CD4-positive, alpha-beta T cell (primary cell): ENCODE measurements around the gene PPP1R8. TPM values are rescaled to one million over a fixed set of nuclear protein-coding genes. Genes with fewer than 3 reads are reported as not detected.

Experiments used
- ATAC-seq: fragments of 200-7000 bp; cut with Tn5 transposase; one replicate; pipeline ENCODE4 v1.10.0; 2022; ENCODE audit warnings: mild to moderate bottlenecking; ENCODE audit not compliant: poor library complexity
- CTCF ChIA-PET: fragments of 350-600 bp; sonication (Branson Sonifier 250); formaldehyde crosslinking; loops from one replicate; lab custom pipeline; 2021; ENCODE audit warnings: antibody characterized with exemption, inconsistent platforms; lab: Charles Lee
- POLR2A ChIA-PET: fragments of 350-600 bp; sonication (Branson Sonifier 250); formaldehyde crosslinking; loops from one replicate; lab custom pipeline; 2021; ENCODE audit warnings: antibody characterized with exemption, inconsistent platforms; lab: Charles Lee
- DNase-seq, 14 experiments: peaks; one replicate each; pipeline ENCODE4 v3.0.0-alpha.2; 2013 to 2020; ENCODE audit warnings: mixed read lengths in 2 of 14
- H3K27ac ChIP-seq, 2 donors: one replicate each; pipeline versions ENCODE4 v1.5.1 to v1.7.0; 2013; ENCODE audit warnings: low read length in 2 of 2, low read depth in 1 of 2, mild to moderate bottlenecking in 1 of 2
- H3K27me3 ChIP-seq, 2 experiments: 1 replicate in 1 of 2; 2 replicates in 1 of 2; pipeline versions ENCODE4 v1.6.1 to v1.7.0; 2013; ENCODE audit warnings: low read length in 2 of 2, control low read depth in 1 of 2, mild to moderate bottlenecking in 1 of 2, moderate library complexity in 1 of 2; ENCODE audit not compliant: insufficient read depth in 2 of 2, control insufficient read depth in 1 of 2
- H3K36me3 ChIP-seq: one replicate; pipeline ENCODE4 v1.6.1; 2013; ENCODE audit warnings: low read length, control low read depth; ENCODE audit not compliant: insufficient read depth
- H3K4me1 ChIP-seq: one replicate; pipeline ENCODE4 v1.6.1; 2013; ENCODE audit warnings: low read length, control low read depth; ENCODE audit not compliant: insufficient read depth
- H3K4me3 ChIP-seq: one replicate; pipeline ENCODE4 v1.5.1; 2013; ENCODE audit warnings: mild to moderate bottlenecking, low read length, moderate library complexity
- H3K9me3 ChIP-seq, 2 experiments: 1 replicate in 1 of 2; 2 replicates in 1 of 2; pipeline versions ENCODE4 v1.6.1 to v1.7.0; 2013; ENCODE audit warnings: low read length in 2 of 2, mild to moderate bottlenecking in 2 of 2, control low read depth in 1 of 2, moderate library complexity in 1 of 2; ENCODE audit not compliant: control insufficient read depth in 1 of 2, insufficient read depth in 1 of 2
- H3K27ac Mint-ChIP-seq: one replicate; pipeline ENCODE4 v1.8.0; 2020; ENCODE audit warnings: mixed read lengths
- H3K27me3 Mint-ChIP-seq: one replicate; pipeline ENCODE4 v1.8.0; 2021; ENCODE audit warnings: mixed read lengths
- H3K36me3 Mint-ChIP-seq: one replicate; pipeline ENCODE4 v1.8.0; 2021; ENCODE audit warnings: low read depth, mixed read lengths
- H3K4me1 Mint-ChIP-seq: one replicate; pipeline ENCODE4 v1.8.0; 2021; ENCODE audit warnings: low read depth, mixed read lengths
- H3K4me3 Mint-ChIP-seq: one replicate; pipeline ENCODE4 v1.8.0; 2020; ENCODE audit warnings: mild to moderate bottlenecking, mixed read lengths
- H3K9me3 Mint-ChIP-seq: one replicate; pipeline ENCODE4 v1.8.0; 2020; ENCODE audit warnings: mixed read lengths
- intact Hi-C, 2 experiments: fragments of 100-400 bp; cut with DNase I in 1 of 2; cut with micrococcal nuclease in 1 of 2; formaldehyde crosslinking; loops; one replicate each; pipeline versions ENCODE4 v1.15.1 to v1.9.0; 2023 to 2025; cut with DNase I, micrococcal nuclease
- total RNA-seq, 174 experiments: library from RNA in 2 of 174; stranded (reverse) in 2 of 174; gene quantifications; one replicate each; pipeline ENCODE4 v1.2.3 and lab custom pipeline; 2021 to 2026
- TF ChIP-seq, protein P1 (sequence below): fragments of 200-600 bp; IDR thresholded peaks from one replicate; pipeline ENCODE4 v1.8.0; 2022; ENCODE audit warnings: antibody characterized with exemption, mild to moderate bottlenecking

Gene PPP1R8
- total RNA-seq, 2 experiments from 2014 or later, result 14.8 to 15.7 TPM

DNA sequence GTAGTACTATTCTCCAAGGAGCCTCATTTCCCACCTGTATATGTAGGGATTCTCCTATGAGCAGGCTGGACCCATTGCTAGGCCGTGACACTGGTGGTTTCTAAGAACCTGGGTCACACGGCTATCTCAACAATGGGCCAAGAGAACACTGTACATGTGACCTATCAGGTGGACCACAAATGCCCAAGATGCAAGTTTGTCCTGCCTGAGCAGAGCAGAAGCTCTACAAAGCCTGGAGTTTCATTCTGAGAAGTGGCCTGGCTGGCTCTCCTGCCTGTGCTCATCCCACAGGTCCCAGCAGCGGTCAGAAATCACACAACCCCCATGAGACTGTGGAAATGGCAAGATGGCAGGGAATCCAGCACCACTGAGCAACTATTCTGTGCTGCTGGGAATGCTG lies 58.9 kb downstream of the PPP1R8 start:
- no peaks in the 10 kb centered on the region for H3K27me3 ChIP-seq
- TF ChIP-seq, protein P1, sequence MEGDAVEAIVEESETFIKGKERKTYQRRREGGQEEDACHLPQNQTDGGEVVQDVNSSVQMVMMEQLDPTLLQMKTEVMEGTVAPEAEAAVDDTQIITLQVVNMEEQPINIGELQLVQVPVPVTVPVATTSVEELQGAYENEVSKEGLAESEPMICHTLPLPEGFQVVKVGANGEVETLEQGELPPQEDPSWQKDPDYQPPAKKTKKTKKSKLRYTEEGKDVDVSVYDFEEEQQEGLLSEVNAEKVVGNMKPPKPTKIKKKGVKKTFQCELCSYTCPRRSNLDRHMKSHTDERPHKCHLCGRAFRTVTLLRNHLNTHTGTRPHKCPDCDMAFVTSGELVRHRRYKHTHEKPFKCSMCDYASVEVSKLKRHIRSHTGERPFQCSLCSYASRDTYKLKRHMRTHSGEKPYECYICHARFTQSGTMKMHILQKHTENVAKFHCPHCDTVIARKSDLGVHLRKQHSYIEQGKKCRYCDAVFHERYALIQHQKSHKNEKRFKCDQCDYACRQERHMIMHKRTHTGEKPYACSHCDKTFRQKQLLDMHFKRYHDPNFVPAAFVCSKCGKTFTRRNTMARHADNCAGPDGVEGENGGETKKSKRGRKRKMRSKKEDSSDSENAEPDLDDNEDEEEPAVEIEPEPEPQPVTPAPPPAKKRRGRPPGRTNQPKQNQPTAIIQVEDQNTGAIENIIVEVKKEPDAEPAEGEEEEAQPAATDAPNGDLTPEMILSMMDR, result no peak
- no peaks in the 10 kb centered on the region for H3K27me3 Mint-ChIP-seq
- H3K4me3 Mint-ChIP-seq, result no peak overlapping the region
- peaks cover 0 to 4% of the 10 kb centered on the region in 2 experiments for H3K9me3 ChIP-seq
- peaks cover 88% of the 10 kb centered on the region for H3K4me1 ChIP-seq
- H3K9me3 Mint-ChIP-seq, result no peaks in the 10 kb centered on the region
- H3K27ac Mint-ChIP-seq, result peak overlapping the region; percentile 65
- peak overlapping the region in 1 of 2 donors; percentile 45 for H3K27ac ChIP-seq
- ATAC-seq, result no peak
- H3K36me3 Mint-ChIP-seq, result peaks cover 84% of the 10 kb centered on the region
- ChIA-PET CTCF (no interaction called here), POLR2A (no interaction called here)
- H3K36me3 ChIP-seq, result peaks cover 66% of the 10 kb centered on the region
- DNase-seq, result no peak
- H3K4me3 ChIP-seq, result no peak overlapping the region
- intact Hi-C loops, result no loop called here
- peaks cover 45% of the 10 kb centered on the region for H3K4me1 Mint-ChIP-seq

DNA sequence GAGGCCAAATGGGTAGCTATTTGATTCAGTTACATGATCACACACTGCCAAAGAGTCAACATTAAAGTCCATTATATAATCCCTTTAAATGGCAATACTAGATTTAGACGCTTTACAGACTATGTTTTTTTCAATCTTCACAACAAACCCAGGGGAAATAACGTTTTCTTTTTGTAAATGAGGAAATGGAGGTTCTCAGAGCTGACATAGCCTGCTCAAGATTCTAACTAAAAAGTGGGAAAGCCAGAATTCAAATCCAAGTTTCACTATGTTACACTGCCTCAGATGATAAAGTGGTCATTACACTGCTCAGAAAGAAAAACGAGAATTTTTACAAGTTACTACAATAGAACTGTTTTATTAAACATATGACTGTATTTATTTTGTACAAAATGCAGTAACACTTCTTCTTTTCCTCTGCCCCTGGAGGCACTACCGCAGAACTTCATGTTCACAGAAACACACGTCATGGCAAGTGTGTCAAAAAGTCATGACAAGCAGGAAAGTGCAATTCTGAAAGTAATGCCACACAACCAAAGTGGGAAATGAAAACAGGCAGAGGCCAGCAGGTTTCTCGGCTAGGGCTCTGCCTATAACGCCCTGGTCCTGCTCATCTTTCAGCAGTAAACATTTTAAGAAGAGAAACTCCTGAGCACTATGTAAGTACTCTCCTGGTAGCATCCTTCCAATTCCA lies 60.8 kb downstream of the PPP1R8 start:
- Histone ChIP-seq H3K36me3 (peaks cover 65% of the 10 kb centered on the region), H3K27me3 (no peaks in the 10 kb centered on the region), H3K4me1 (peaks cover 70% of the 10 kb centered on the region), H3K4me3 (no peak overlapping the region), H3K27ac (peak overlapping the region; percentile 20 to 33), H3K9me3 (no peaks in the 10 kb centered on the region)
- DNase-seq (peak in 7 of 14 experiments; percentile 15 to 88 (median 43)), ATAC-seq (no peak)
- intact Hi-C loops, result no loop called here
- Mint-ChIP-seq H3K9me3 (no peaks in the 10 kb centered on the region), H3K4me1 (peaks cover 42% of the 10 kb centered on the region), H3K4me3 (no peak overlapping the region), H3K36me3 (peaks cover 84% of the 10 kb centered on the region), H3K27ac (peak overlapping the region; percentile 70), H3K27me3 (no peaks in the 10 kb centered on the region)
- TF ChIP-seq, protein P1, result no peak
- ChIA-PET POLR2A (no interaction called here), CTCF (interaction anchor here (0.7 to 1.6 kb wide), 4 partner anchors 9 to 88 kb away, joined by 3 to 11 read pairs (median 4); no protein-coding TSS in a partner anchor)

DNA sequence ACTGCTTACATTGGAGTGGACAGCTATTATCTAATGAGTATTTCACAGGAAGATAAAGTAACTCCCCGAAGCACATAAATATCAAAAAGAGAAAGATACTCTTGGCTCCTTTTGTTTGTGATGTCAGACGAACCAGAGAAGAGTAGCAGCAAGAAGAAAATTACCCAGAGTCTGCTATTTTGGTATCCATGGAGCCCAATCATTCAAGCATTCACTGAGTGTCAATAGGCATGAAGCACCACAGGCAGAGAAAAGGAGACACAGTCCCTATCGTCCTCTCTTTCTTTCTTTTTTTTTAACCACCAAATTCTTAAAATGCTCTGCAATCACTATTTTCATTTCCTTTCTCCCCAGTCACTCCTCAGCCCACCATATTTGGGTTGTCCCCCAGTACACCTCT lies 63.9 kb downstream of the PPP1R8 start:
- Histone ChIP-seq H3K4me3 (no peak overlapping the region), H3K27me3 (no peaks in the 10 kb centered on the region), H3K27ac (no peak overlapping the region), H3K36me3 (peaks cover 69% of the 10 kb centered on the region), H3K9me3 (no peaks in the 10 kb centered on the region), H3K4me1 (peaks cover 38% of the 10 kb centered on the region)
- intact Hi-C loops, result no loop called here
- Mint-ChIP-seq H3K27ac (no peak overlapping the region), H3K4me3 (no peak overlapping the region), H3K9me3 (no peaks in the 10 kb centered on the region), H3K36me3 (peaks cover 82% of the 10 kb centered on the region), H3K27me3 (no peaks in the 10 kb centered on the region), H3K4me1 (peaks cover 18% of the 10 kb centered on the region)
- ATAC-seq (no peak), DNase-seq (no peak)
- TF ChIP-seq, protein P1, result no peak
- POLR2A ChIA-PET, result no interaction called here
- CTCF ChIA-PET, result interaction anchor here (1.2 kb wide), 1 partner anchor 21 kb away, joined by 4 read pairs; no protein-coding TSS in a partner anchor

Other genes starting within 250 kb of the PPP1R8 start
- 10 to 100 TPM; 20.8 to 22.9 TPM for gene AHDC1, start 226.6 kb upstream of the PPP1R8 start, total RNA-seq
- gene FGR, start 195.6 kb upstream of the PPP1R8 start, total RNA-seq, result 1 to 10 TPM; 3.0 to 3.2 TPM
- 10 to 100 TPM; 33.6 to 36.2 TPM for gene IFI6, start 158.6 kb upstream of the PPP1R8 start, total RNA-seq
- gene FAM76A, start 104.8 kb upstream of the PPP1R8 start, total RNA-seq, result 10 to 100 TPM; 26.0 to 28.7 TPM
- 10 to 100 TPM; 20.3 to 22.7 TPM for gene STX12, start 57.6 kb upstream of the PPP1R8 start, total RNA-seq
- 10 to 100 TPM; 20.2 to 21.6 TPM for gene THEMIS2, start 41.8 kb downstream of the PPP1R8 start, total RNA-seq
- 1 to 10 TPM; 7.0 to 7.5 TPM for gene RPA2, start 83.8 kb downstream of the PPP1R8 start, total RNA-seq
- not detected for gene SMPDL3B, start 104.2 kb downstream of the PPP1R8 start, total RNA-seq
- 1 to 10 TPM; 5.4 to 5.5 TPM for gene XKR8, start 129.2 kb downstream of the PPP1R8 start, total RNA-seq